Measurements from ENCODE around the gene RIMS4. TPM values are rescaled to one million over a fixed set of nuclear protein-coding genes. Genes with fewer than 3 reads are reported as not detected.

Gene RIMS4
- total RNA-seq, 1 donor from 2014 or later, result 1.3 TPM

Other genes with a start within 250 kb of the RIMS4 start
- gene PKIG, start 228.0 kb downstream of the RIMS4 start, total RNA-seq, result 21.8 TPM
- gene ADA, start 158.8 kb downstream of the RIMS4 start, total RNA-seq, result 5.5 TPM
- gene CCN5, start 95.2 kb downstream of the RIMS4 start, total RNA-seq, result 0.20 TPM
- gene KCNK15, start 64.7 kb downstream of the RIMS4 start, total RNA-seq, result 0.59 TPM
- gene YWHAB, start 75.2 kb upstream of the RIMS4 start, total RNA-seq, result 87.6 TPM
- gene PABPC1L, start 99.5 kb upstream of the RIMS4 start, total RNA-seq, result 18.3 TPM
- 4.8 TPM for gene TOMM34, start 149.9 kb upstream of the RIMS4 start, total RNA-seq
- 28.3 TPM for gene STK4, start 156.0 kb upstream of the RIMS4 start, total RNA-seq